PC-3 (cell line): ENCODE results near the gene TBX2. TPM values are rescaled to one million over a fixed set of nuclear protein-coding genes. Genes with fewer than 3 reads are reported as not detected.

Experiments used
- ATAC-seq: fragments of 200-7000 bp; cut with Tn5 transposase; 2 replicates; pipeline ENCODE4 v1.9.1; 2020; ENCODE audit warnings: mild to moderate bottlenecking, moderate library complexity
- BruUV-seq: library from RNA; stranded (reverse); fragments of 400-500 nt; replicated peaks from 2 replicates; lab custom pipeline; 2021; lab: Mats Ljungman, UMichigan
- CTCF ChIA-PET: fragments of 300-600 bp; sonication (Branson Sonifier 250); formaldehyde crosslinking; loops from one replicate; lab custom pipeline; 2022; ENCODE audit warnings: antibody characterized with exemption; lab: Charles Lee
- POLR2A ChIA-PET: fragments of 300-600 bp; sonication (Branson Sonifier 250); formaldehyde crosslinking; loops from one replicate; lab custom pipeline; 2022; ENCODE audit warnings: antibody characterized with exemption; ENCODE audit not compliant: unreplicated experiment; lab: Charles Lee
- DNase-seq: peaks from one replicate; pipeline ENCODE4 v3.0.0-alpha.2; 2015
- H2AFZ ChIP-seq: fragments of 300-600 bp; sonication (generic); 2 replicates; pipeline ENCODE4 v1.6.0; 2016; ENCODE audit warnings: antibody characterized with exemption, low read length
- H3F3A ChIP-seq: fragments of 300-600 bp; sonication (generic); one replicate; pipeline ENCODE4 v1.6.0; 2017; ENCODE audit warnings: antibody characterized with exemption, low read length, control low read depth, mild to moderate bottlenecking; ENCODE audit not compliant: unreplicated experiment
- H3K27ac ChIP-seq: fragments of 300-600 bp; sonication (generic); 2 replicates; pipeline ENCODE4 v1.5.1; 2016; ENCODE audit warnings: mild to moderate bottlenecking, low read length
- H3K27me3 ChIP-seq: fragments of 300-600 bp; sonication (generic); 2 replicates; pipeline ENCODE4 v1.6.1; 2016; ENCODE audit warnings: low read length, mixed read lengths
- H3K36me3 ChIP-seq: fragments of 300-600 bp; sonication (generic); 2 replicates; pipeline ENCODE4 v1.6.1; 2016; ENCODE audit warnings: low read depth, mixed run types, low read length, mixed read lengths
- H3K4me1 ChIP-seq: fragments of 300-600 bp; sonication (generic); 2 replicates; pipeline ENCODE4 v1.5.1; 2016; ENCODE audit warnings: low read length; ENCODE audit not compliant: insufficient read depth
- H3K4me2 ChIP-seq: fragments of 300-600 bp; sonication (generic); 2 replicates; pipeline ENCODE4 v1.6.0; 2016; ENCODE audit warnings: low read length
- H3K4me3 ChIP-seq: fragments of 300-600 bp; sonication (generic); 2 replicates; pipeline ENCODE4 v1.5.1; 2016; ENCODE audit warnings: mild to moderate bottlenecking, low read length, mixed read lengths
- H3K79me2 ChIP-seq: fragments of 300-600 bp; sonication (generic); 2 replicates; pipeline ENCODE4 v1.6.1; 2017; ENCODE audit warnings: low read length, mixed read lengths
- H3K9ac ChIP-seq: fragments of 300-600 bp; sonication (generic); 2 replicates; pipeline ENCODE4 v1.6.0; 2016; ENCODE audit warnings: mild to moderate bottlenecking, low read length
- H3K9me2 ChIP-seq: fragments of 300-600 bp; sonication (generic); replicated peaks from 2 replicates; pipeline ENCODE4 v1.6.1; 2016; ENCODE audit warnings: mixed run types, low read length, mixed read lengths
- H3K9me3 ChIP-seq: fragments of 300-600 bp; sonication (generic); 2 replicates; pipeline ENCODE4 v1.6.1; 2016; ENCODE audit warnings: low read length, mixed read lengths
- H4K20me1 ChIP-seq: fragments of 300-600 bp; sonication (generic); 2 replicates; pipeline ENCODE4 v1.6.1; 2016; ENCODE audit warnings: low read length, mixed read lengths
- CTCF ChIP-seq: fragments of 300-600 bp; sonication (generic); conservative IDR thresholded peaks from 2 replicates; pipeline ENCODE4 v1.5.1; 2017; ENCODE audit warnings: antibody characterized with exemption, low read depth, mild to moderate bottlenecking, low read length
- EZH2 ChIP-seq: fragments of 300-600 bp; sonication (generic); IDR thresholded peaks from one replicate; pipeline ENCODE4 v1.6.1; 2017; ENCODE audit warnings: antibody characterized with exemption, mild to moderate bottlenecking, low read length; ENCODE audit not compliant: unreplicated experiment
- EZH2phosphoT487 ChIP-seq: fragments of 300-600 bp; sonication (generic); IDR thresholded peaks from 2 replicates; pipeline ENCODE4 v1.6.1; 2018; ENCODE audit warnings: mild to moderate bottlenecking, antibody characterized with exemption, low read length, borderline replicate concordance
- intact Hi-C: fragments of 100-400 bp; cut with micrococcal nuclease; formaldehyde crosslinking; loops from 2 replicates; pipeline ENCODE4 v1.9.0; 2023
- total RNA-seq: library from RNA; depleted of rRNA; stranded (reverse); fragments of >200 nt; gene quantifications from 2 replicates; pipeline ENCODE4 v1.2.3, GENCODE V29; 2014

TBX2 gene
- total RNA-seq, 1 experiment from 2014 or later: 7.1 TPM

GRCh38 chr17:61411011-61411260 lies 11.3 kb downstream of the TBX2 start:
- Histone ChIP-seq H3K9me3 (no peaks in the 10 kb centered on the region), H3K36me3 (no peaks in the 10 kb centered on the region), H3K9me2 (no peaks in the 10 kb centered on the region), H4K20me1 (no peaks in the 10 kb centered on the region), H3K4me1 (peaks cover 25% of the 10 kb centered on the region), H3K9ac (peak overlapping the region; percentile 82), H3K4me2 (peak overlapping the region; percentile 96), H3K79me2 (peaks cover 9% of the 10 kb centered on the region), H3F3A (no peaks in the 10 kb centered on the region), H3K27me3 (no peaks in the 10 kb centered on the region), H3K4me3 (peak overlapping the region; percentile 84), H2AFZ (peak overlapping the region; percentile 97), H3K27ac (peak overlapping the region; percentile 81)
- DNase-seq: no peak
- no peak for TF ChIP-seq EZH2
- TF ChIP-seq EZH2phosphoT487: no peak
- TF ChIP-seq CTCF: no peak
- ChIA-PET CTCF (no interaction called here), POLR2A (no interaction called here)
- intact Hi-C loops: loop anchor here (1.0 to 10.0 kb wide), 4 partner anchors 274 to 691 kb away; no protein-coding TSS in a partner anchor
- no TSS peak for BruUV-seq
- no peak for ATAC-seq

DNA sequence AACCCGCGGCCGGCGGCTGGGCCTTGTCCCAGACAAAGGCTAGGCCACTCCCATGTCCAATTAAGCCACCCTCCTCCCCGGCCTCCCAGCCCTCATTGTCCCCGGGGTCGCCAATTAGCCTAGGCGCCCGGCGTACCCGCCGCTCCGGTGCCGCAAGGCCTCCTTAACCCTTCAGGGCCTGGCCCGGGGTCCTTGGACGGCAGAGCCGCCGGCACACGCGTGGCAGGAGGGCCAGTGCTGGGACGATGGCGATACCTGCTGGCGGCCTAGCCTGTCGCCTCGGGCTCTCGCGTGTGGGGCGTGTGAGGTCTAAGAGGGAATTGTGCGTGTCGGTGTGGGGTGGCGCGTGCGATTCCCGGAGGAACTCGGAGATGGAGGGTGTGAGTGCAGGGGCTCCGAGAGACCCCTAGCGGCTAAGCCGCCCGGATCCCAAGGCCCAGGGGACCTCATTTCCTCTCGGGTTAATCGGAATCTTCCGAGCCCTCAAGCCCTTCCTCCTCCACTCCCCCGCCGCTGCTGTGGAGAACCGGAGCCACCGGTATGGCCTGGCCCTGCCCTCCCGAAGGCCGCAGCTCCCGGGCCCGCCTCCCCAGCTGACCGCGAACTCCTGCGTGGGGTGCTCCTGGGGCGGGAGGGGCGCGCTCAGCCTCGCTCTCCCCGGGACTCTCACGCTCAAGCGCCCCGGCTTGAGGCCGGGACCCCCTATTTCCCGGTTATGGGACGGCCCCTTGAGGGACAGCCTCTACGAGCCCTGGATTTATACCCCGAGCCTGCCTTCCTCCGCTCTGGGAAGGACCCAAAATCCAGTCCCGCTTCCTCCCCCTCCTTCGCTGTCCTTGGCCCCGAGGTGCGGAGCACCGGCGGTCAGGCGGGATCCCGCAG lies 11.9 kb downstream of the TBX2 start:
- Histone ChIP-seq H3K9ac (peak overlapping the region; percentile 82), H3K27ac (peak overlapping the region; percentile 81), H3K4me1 (peaks cover 29% of the 10 kb centered on the region), H2AFZ (peak overlapping the region; percentile 97), H4K20me1 (no peaks in the 10 kb centered on the region), H3F3A (no peaks in the 10 kb centered on the region), H3K9me3 (no peaks in the 10 kb centered on the region), H3K4me2 (peak overlapping the region; percentile 96), H3K79me2 (peaks cover 9% of the 10 kb centered on the region), H3K4me3 (peak overlapping the region; percentile 84), H3K9me2 (no peaks in the 10 kb centered on the region), H3K36me3 (no peaks in the 10 kb centered on the region), H3K27me3 (no peaks in the 10 kb centered on the region)
- TF ChIP-seq EZH2phosphoT487: no peak
- TF ChIP-seq CTCF: peak; percentile 58; the same call in 1 of the 2 replicates
- peak; percentile 50 for ATAC-seq
- POLR2A ChIA-PET: interaction anchor here (0.5 to 0.7 kb wide), 5 partner anchors 52 to 812 kb away, joined by 3 to 6 read pairs (median 3); no protein-coding TSS in a partner anchor
- TSS peak; percentile 69 for BruUV-seq
- peak; percentile 86 for DNase-seq
- CTCF ChIA-PET: interaction anchor here (0.5 to 2.9 kb wide), 16 partner anchors 12 to 691 kb away, joined by 3 to 47 read pairs (median 5); partner anchors contain the start of gene TBX2
- intact Hi-C loops: loop anchor here (1.0 to 10.0 kb wide), 9 partner anchors 140 to 691 kb away; no protein-coding TSS in a partner anchor
